GM18508 (cell line): ENCODE results near the gene LRRC14B.
"Not testable (repeated sequence)": the region's sequence is repeated elsewhere in the genome, so short reads cannot be mapped to it uniquely, and the experiment has no call there.

Experiments
- ATAC-seq: cut with Tn5 transposase; IDR thresholded peaks from one replicate; pipeline ENCODE4 v1.9.1; 2021; ENCODE audit warnings: moderate number of reproducible peaks; ENCODE audit not compliant: insufficient read depth, unreplicated experiment

LRRC14B gene

GRCh38 chr5:203246-203930, 12.1 kb downstream of the LRRC14B start:
- no peak for ATAC-seq

- no peak for ATAC-seq
Measured at GRCh38 chr5:204001-204400, 12.7 kb downstream of the LRRC14B start.

GRCh38 chr5:204462-204861, 13.2 kb downstream of the LRRC14B start:
- ATAC-seq: no peak

- ATAC-seq: no peak
Measured at GRCh38 chr5:204966-205670, 13.8 kb downstream of the LRRC14B start.

GRCh38 chr5:206406-206805, 15.1 kb downstream of the LRRC14B start:
- no peak for ATAC-seq

- ATAC-seq: no peak
Measured at GRCh38 chr5:206927-207536, 15.7 kb downstream of the LRRC14B start.

GRCh38 chr5:207599-207998, 16.3 kb downstream of the LRRC14B start:
- no peak for ATAC-seq

GRCh38 chr5:208449-209114, 17.3 kb downstream of the LRRC14B start:
- no peak for ATAC-seq

GRCh38 chr5:213803-214395, 22.6 kb downstream of the LRRC14B start:
- no peak for ATAC-seq

- ATAC-seq: not testable (repeated sequence)
Measured at GRCh38 chr5:215256-215655, 24.0 kb downstream of the LRRC14B start.

- ATAC-seq: not testable (repeated sequence)
Measured at GRCh38 chr5:216076-216475, 24.8 kb downstream of the LRRC14B start.

GRCh38 chr5:217494-218456, 26.5 kb downstream of the LRRC14B start, which contains the start of the genes CCDC127 and SDHA:
TSS of gene CCDC127 (minus strand) at chr5:218153. CDS start at chr5:216849, 1,304 bp downstream.
TSS of gene SDHA (plus strand) at chr5:218320. CDS start at chr5:218356, 36 bp downstream.
- not testable (repeated sequence) for ATAC-seq

- ATAC-seq: no peak
Measured at GRCh38 chr5:218457-219291, 27.4 kb downstream of the LRRC14B start.

GRCh38 chr5:219460-219863, 28.2 kb downstream of the LRRC14B start:
- no peak for ATAC-seq

- no peak for ATAC-seq
Measured at GRCh38 chr5:219991-220390, 28.7 kb downstream of the LRRC14B start.

GRCh38 chr5:222951-223715, 31.8 kb downstream of the LRRC14B start:
- ATAC-seq: not testable (repeated sequence)

- no peak for ATAC-seq
Measured at GRCh38 chr5:223791-224190, 32.5 kb downstream of the LRRC14B start.

GRCh38 chr5:225334-225733, 34.0 kb downstream of the LRRC14B start:
- ATAC-seq: no peak
